HEK293 (cell line): Measurements from ENCODE around the gene LRRTM4.

Experiments used
- CTCF ChIA-PET: fragments of 350-600 bp; formaldehyde crosslinking; extraction: SDS; loops from one replicate; lab custom pipeline; 2021; ENCODE audit warnings: antibody characterized with exemption; lab: Yijun Ruan, JAX
- POLR2A ChIA-PET: fragments of 300-600 bp; formaldehyde crosslinking; extraction: SDS; loops from one replicate; lab custom pipeline; 2020; ENCODE audit warnings: antibody characterized with exemption, inconsistent platforms; lab: Yijun Ruan, JAX
- H3K27ac ChIP-seq: fragments of 200-500 bp; sonication (Bioruptor generic); 2 replicates; pipeline ENCODE4 v1.5.1; 2014; ENCODE audit warnings: low read depth, low read length, control low read depth, inconsistent platforms; ENCODE audit errors: extremely low read depth
- H3K36me3 ChIP-seq, 2 experiments: fragments of 200-500 bp in 1 of 2; sonication (Bioruptor generic) in 1 of 2; 1 replicate in 1 of 2; 2 replicates in 1 of 2; pipeline ENCODE4 v1.5.1; 2014 to 2017; ENCODE audit warnings: inconsistent platforms in 2 of 2, low read length in 2 of 2; ENCODE audit not compliant: control insufficient read depth in 2 of 2, insufficient read depth in 1 of 2
- H3K4me1 ChIP-seq: fragments of 200-500 bp; sonication (Bioruptor generic); 2 replicates; pipeline ENCODE4 v1.5.1; 2014; ENCODE audit warnings: mild to moderate bottlenecking, low read length, inconsistent platforms; ENCODE audit not compliant: control insufficient read depth, insufficient read depth
- H3K4me3 ChIP-seq: 2 replicates; pipeline ENCODE4 v1.5.1; 2011; ENCODE audit warnings: low read depth, mild to moderate bottlenecking, control low read depth, low read length, moderate library complexity
- H3K9me3 ChIP-seq: fragments of 200-500 bp; sonication (Bioruptor generic); 2 replicates; pipeline ENCODE4 v1.5.1; 2014; ENCODE audit warnings: low read depth, low read length, inconsistent platforms; ENCODE audit not compliant: control insufficient read depth, insufficient read depth
- KLF8 ChIP-seq: fragments of 450-650 bp; formaldehyde crosslinking; IDR thresholded peaks from 2 replicates; pipeline ENCODE4 v1.5.1; 2016; ENCODE audit warnings: missing biosample characterization, missing genetic modification characterization
- MEIS1 ChIP-seq: sonication (generic); formaldehyde crosslinking; IDR thresholded peaks from 2 replicates; pipeline ENCODE4 v1.8.1; 2022; ENCODE audit warnings: missing genetic modification reagents, mild to moderate bottlenecking, borderline replicate concordance
- MYNN ChIP-seq: fragments of 450-650 bp; formaldehyde crosslinking; IDR thresholded peaks from 2 replicates; pipeline ENCODE4 v1.5.1; 2016; ENCODE audit warnings: missing biosample characterization, missing genetic modification characterization, borderline replicate concordance
- SALL2 ChIP-seq: fragments of 450-650 bp; formaldehyde crosslinking; IDR thresholded peaks from 2 replicates; pipeline ENCODE4 v1.5.0; 2017; ENCODE audit warnings: missing biosample characterization, mild to moderate bottlenecking, missing genetic modification characterization, borderline replicate concordance
- YY1 ChIP-seq: fragments of 450-650 bp; formaldehyde crosslinking; IDR thresholded peaks from 2 replicates; pipeline ENCODE4 v1.5.1; 2018; ENCODE audit warnings: missing biosample characterization, missing genetic modification characterization
- ZFP41 ChIP-seq: fragments of 450-650 bp; formaldehyde crosslinking; IDR thresholded peaks from 2 replicates; pipeline ENCODE4 v1.5.1; 2016; ENCODE audit warnings: missing biosample characterization, missing genetic modification characterization, borderline replicate concordance
- ZNF354C ChIP-seq: fragments of 450-650 bp; formaldehyde crosslinking; IDR thresholded peaks from 2 replicates; pipeline ENCODE4 v1.5.1; 2016; ENCODE audit warnings: missing biosample characterization, missing genetic modification characterization, low read depth, borderline replicate concordance
- ZNF37A ChIP-seq: fragments of 450-650 bp; IDR thresholded peaks from 2 replicates; pipeline ENCODE4 v1.5.1; 2018; ENCODE audit warnings: missing biosample characterization, missing genetic modification characterization
- ZNF518A ChIP-seq: fragments of 450-650 bp; formaldehyde crosslinking; conservative IDR thresholded peaks from 2 replicates; pipeline ENCODE4 v1.5.1; 2016; ENCODE audit warnings: low read depth, missing biosample characterization, missing genetic modification characterization
- ZNF555 ChIP-seq: fragments of 450-650 bp; formaldehyde crosslinking; conservative IDR thresholded peaks from 2 replicates; pipeline ENCODE4 v1.5.1; 2017; ENCODE audit warnings: missing biosample characterization, mild to moderate bottlenecking, missing genetic modification characterization, inconsistent platforms
- ZNF600 ChIP-seq: fragments of 450-650 bp; formaldehyde crosslinking; IDR thresholded peaks from 2 replicates; pipeline ENCODE4 v1.5.1; 2016; ENCODE audit warnings: missing biosample characterization, missing genetic modification characterization
- ZNF776 ChIP-seq: fragments of 450-650 bp; formaldehyde crosslinking; IDR thresholded peaks from 2 replicates; pipeline ENCODE4 v1.5.0; 2017; ENCODE audit warnings: missing biosample characterization, missing genetic modification characterization, borderline replicate concordance
- ZNF785 ChIP-seq: fragments of 450-650 bp; formaldehyde crosslinking; IDR thresholded peaks from 2 replicates; pipeline ENCODE4 v1.5.1; 2016; ENCODE audit warnings: missing biosample characterization, missing genetic modification characterization
- ZNF792 ChIP-seq: fragments of 450-650 bp; formaldehyde crosslinking; IDR thresholded peaks from 2 replicates; pipeline ENCODE4 v1.5.1; 2016; ENCODE audit warnings: missing biosample characterization, missing genetic modification characterization
- TF ChIP-seq, protein P1 (sequence below): fragments of 450-650 bp; formaldehyde crosslinking; conservative IDR thresholded peaks from 2 replicates; pipeline ENCODE4 v1.5.1; 2016; ENCODE audit warnings: low read depth, missing biosample characterization, missing genetic modification characterization
- TF ChIP-seq, protein P2 (sequence below): fragments of 450-650 bp; formaldehyde crosslinking; IDR thresholded peaks from 2 replicates; pipeline ENCODE4 v1.5.1; 2016; ENCODE audit warnings: missing biosample characterization, missing genetic modification characterization, low read depth

The LRRTM4 gene

DNA sequence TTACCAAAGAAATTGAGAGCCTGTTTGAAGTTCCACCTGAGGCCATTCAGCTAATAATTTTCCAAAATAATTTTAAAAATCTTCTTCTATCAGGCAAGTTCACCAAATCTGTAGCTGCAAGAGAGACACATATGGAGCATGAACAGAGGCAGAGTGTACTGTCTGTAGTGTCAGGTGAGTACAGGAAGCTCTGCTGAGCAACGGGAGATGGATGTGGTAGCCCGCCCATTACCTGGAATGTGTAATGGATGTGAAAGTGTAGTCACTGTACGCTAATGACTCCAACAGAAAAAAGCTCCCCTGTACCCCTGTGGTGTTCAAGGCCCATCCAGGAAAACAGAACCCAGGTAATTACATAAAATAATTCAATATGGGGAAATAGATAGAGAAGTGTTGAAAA, 311.5 kb downstream of the LRRTM4 start (continued):
- TF ChIP-seq SALL2 (tag by site-specific recombination), result no peak

GRCh38 chr2:77207331-77207730, 314.8 kb downstream of the LRRTM4 start:
- no peak overlapping the region for H3K4me3 ChIP-seq
- TF ChIP-seq ZNF776 (tag by site-specific recombination) (no peak), ZNF792 (no peak), ZNF600 (tag by site-specific recombination) (no peak), ZNF518A (no peak), ZNF37A (tag by site-specific recombination) (no peak), MYNN (tag by site-specific recombination) (no peak), KLF8 (tag by site-specific recombination) (no peak), ZFP41 (tag by site-specific recombination) (no peak), ZNF354C (no peak), MEIS1 (CRISPR knock-in tag) (no peak), YY1 (tag by site-specific recombination) (no peak), ZNF555 (tag by site-specific recombination) (no peak), ZNF785 (tag by site-specific recombination) (no peak)
- TF ChIP-seq, protein P1, sequence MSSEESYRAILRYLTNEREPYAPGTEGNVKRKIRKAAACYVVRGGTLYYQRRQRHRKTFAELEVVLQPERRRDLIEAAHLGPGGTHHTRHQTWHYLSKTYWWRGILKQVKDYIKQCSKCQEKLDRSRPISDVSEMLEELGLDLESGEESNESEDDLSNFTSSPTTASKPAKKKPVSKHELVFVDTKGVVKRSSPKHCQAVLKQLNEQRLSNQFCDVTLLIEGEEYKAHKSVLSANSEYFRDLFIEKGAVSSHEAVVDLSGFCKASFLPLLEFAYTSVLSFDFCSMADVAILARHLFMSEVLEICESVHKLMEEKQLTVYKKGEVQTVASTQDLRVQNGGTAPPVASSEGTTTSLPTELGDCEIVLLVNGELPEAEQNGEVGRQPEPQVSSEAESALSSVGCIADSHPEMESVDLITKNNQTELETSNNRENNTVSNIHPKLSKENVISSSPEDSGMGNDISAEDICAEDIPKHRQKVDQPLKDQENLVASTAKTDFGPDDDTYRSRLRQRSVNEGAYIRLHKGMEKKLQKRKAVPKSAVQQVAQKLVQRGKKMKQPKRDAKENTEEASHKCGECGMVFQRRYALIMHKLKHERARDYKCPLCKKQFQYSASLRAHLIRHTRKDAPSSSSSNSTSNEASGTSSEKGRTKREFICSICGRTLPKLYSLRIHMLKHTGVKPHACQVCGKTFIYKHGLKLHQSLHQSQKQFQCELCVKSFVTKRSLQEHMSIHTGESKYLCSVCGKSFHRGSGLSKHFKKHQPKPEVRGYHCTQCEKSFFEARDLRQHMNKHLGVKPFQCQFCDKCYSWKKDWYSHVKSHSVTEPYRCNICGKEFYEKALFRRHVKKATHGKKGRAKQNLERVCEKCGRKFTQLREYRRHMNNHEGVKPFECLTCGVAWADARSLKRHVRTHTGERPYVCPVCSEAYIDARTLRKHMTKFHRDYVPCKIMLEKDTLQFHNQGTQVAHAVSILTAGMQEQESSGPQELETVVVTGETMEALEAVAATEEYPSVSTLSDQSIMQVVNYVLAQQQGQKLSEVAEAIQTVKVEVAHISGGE, result no peak
- TF ChIP-seq, protein P2, sequence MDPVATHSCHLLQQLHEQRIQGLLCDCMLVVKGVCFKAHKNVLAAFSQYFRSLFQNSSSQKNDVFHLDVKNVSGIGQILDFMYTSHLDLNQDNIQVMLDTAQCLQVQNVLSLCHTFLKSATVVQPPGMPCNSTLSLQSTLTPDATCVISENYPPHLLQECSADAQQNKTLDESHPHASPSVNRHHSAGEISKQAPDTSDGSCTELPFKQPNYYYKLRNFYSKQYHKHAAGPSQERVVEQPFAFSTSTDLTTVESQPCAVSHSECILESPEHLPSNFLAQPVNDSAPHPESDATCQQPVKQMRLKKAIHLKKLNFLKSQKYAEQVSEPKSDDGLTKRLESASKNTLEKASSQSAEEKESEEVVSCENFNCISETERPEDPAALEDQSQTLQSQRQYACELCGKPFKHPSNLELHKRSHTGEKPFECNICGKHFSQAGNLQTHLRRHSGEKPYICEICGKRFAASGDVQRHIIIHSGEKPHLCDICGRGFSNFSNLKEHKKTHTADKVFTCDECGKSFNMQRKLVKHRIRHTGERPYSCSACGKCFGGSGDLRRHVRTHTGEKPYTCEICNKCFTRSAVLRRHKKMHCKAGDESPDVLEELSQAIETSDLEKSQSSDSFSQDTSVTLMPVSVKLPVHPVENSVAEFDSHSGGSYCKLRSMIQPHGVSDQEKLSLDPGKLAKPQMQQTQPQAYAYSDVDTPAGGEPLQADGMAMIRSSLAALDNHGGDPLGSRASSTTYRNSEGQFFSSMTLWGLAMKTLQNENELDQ (tag by site-specific recombination), result no peak
- ChIA-PET POLR2A (no interaction called here), CTCF (no interaction called here)
- H3K36me3 ChIP-seq, result no peaks in the 10 kb centered on the region
- no peaks in the 10 kb centered on the region for H3K9me3 ChIP-seq
- no peaks in the 10 kb centered on the region for H3K4me1 ChIP-seq
- H3K27ac ChIP-seq, result no peak overlapping the region
